Adrenal gland (tissue), 12 donors: ENCODE results near the gene SPPL2C. TPM values are rescaled to one million over a fixed set of nuclear protein-coding genes. Genes with fewer than 3 reads are reported as not detected.

ENCODE experiments used
- DNase-seq, 7 donors: peaks; one replicate each; pipeline ENCODE4 v3.0.0-alpha.2; 2019 to 2020
- H3K27ac ChIP-seq, 5 donors: fragments of 200-600 bp; sonication (generic) in 4 of 5; 1 replicate in 3 of 5; 2 replicates in 2 of 5; pipeline versions ENCODE4 v1.5.1 to v1.8.0; 2016 to 2020; ENCODE audit warnings: mild to moderate bottlenecking in 1 of 5
- H3K27me3 ChIP-seq: fragments of 200-600 bp; 2 replicates; pipeline ENCODE4 v1.8.0; 2021
- H3K36me3 ChIP-seq, 2 donors: fragments of 200-600 bp; replicated peaks in 1 of 2; 1 replicate in 1 of 2; 2 replicates in 1 of 2; pipeline versions ENCODE4 v1.5.1 to v1.8.0; 2018 to 2022
- H3K4me1 ChIP-seq, 2 donors: fragments of 200-600 bp; replicated peaks in 1 of 2; 1 replicate in 1 of 2; 2 replicates in 1 of 2; pipeline versions ENCODE4 v1.5.1 to v1.8.0; 2018 to 2021
- H3K4me3 ChIP-seq, 4 donors: fragments of 200-600 bp; sonication (generic) in 3 of 4; one replicate each; pipeline ENCODE4 v1.5.1; 2016 to 2018
- H3K9me3 ChIP-seq, 3 donors: fragments of 200-600 bp; sonication (generic) in 1 of 3; replicated peaks in 1 of 3; 1 replicate in 2 of 3; 2 replicates in 1 of 3; pipeline versions ENCODE4 v1.5.1 to v1.8.0; 2016 to 2021
- CTCF ChIP-seq, 6 experiments: fragments of 450-650 bp in 4 of 6; fragments of 200-600 bp in 2 of 6; sonication (generic) in 1 of 6; IDR thresholded peaks; 1 replicate in 5 of 6; 2 replicates in 1 of 6; pipeline versions ENCODE4 v1.5.1 to v1.8.0; 2016 to 2021; ENCODE audit warnings: antibody characterized with exemption in 6 of 6, mild to moderate bottlenecking in 2 of 6, moderate library complexity in 1 of 6
- POLR2A ChIP-seq, 2 donors: fragments of 450-650 bp; IDR thresholded peaks; one replicate each; pipeline ENCODE4 v1.6.1; 2017; ENCODE audit warnings: antibody characterized with exemption in 2 of 2, mild to moderate bottlenecking in 2 of 2, moderate library complexity in 1 of 2
- WGBS, 4 donors: extraction: QIAGEN DNeasy Blood & Tissue Kit in 2 of 4; methylation state at CpG; one replicate each; pipeline versions ENCODE4 v1.1.5 to v1.1.7; 2013 to 2017; 5-methylcytosine and 5-hydroxymethylcytosine counted together
- intact Hi-C, 2 donors: fragments of 100-400 bp; cut with DNase I; formaldehyde crosslinking; loops; one replicate each; pipeline versions ENCODE4 v1.14.1 to v1.15.0; 2022 to 2023
- polyA plus RNA-seq, 3 donors: library from polyadenylated mRNA; stranded (reverse); fragments of 200-250 nt in 2 of 3; fragments of 350-450 nt in 1 of 3; fragmentation: Illumina TruSeq in 1 of 3; extraction: RNeasy Lipid Tissue Mini Kit (QIAGEN cat#74804) in 1 of 3; gene quantifications; one replicate each; pipeline ENCODE4 v1.2.3, GENCODE V29; 2013 to 2014
- total RNA-seq, 9 donors: library from RNA; depleted of rRNA in 4 of 9; stranded (reverse); fragments of >200 nt in 4 of 9; fragments of 120-200 nt in 1 of 9; fragmentation: NEBNext Ultra II Directional in 1 of 9; extraction: Animal tissue kit (Norgen Biotek cat#: 25700) in 1 of 9; gene quantifications; one replicate each; pipeline versions ENCODE4 v1.1.0 to v1.2.4, GENCODE V29; 2013 to 2023
- donor health status: healthy with polysubstance abuse.
- donor health status: Bipolar disorder and iron deficiency.
- donor health status: DM: yes; HTN: yes; CAD: no.
- donor health status: DM: no; HTN: no; CAD: no.
- donor health status: DM: no; HTN: no; CAD: no.
- donor health status: DM: yes; HTN: yes; CAD: no.

Gene SPPL2C
- total and polyA plus RNA-seq, 12 donors: not detected

DNA sequence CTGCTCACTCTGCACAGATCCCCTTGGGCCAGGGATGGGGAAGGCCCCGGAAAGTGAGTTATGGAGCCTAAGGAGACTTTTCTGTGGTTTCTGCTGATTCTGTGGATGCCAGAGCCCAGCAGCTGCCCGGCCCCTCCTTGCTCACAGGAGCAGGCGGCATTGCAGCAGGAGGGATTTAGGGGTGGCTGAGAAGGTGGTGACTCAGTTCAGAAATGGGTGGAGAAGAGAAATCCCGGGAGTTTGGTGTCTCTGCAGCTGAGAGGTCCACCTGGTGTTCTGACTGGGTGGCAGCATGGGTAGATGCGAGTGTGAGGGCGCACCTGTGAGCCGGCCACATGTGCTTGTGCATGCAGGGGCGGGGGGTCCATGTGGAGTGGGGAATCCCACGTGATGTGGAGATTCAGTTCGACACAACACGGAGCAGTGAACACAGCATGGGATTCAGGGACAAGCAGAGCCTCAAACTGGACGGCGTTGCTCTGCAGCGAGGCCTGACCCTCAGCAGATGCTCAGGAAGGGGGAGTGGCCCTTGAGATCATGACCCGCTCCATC lies 16.0 kb upstream of the SPPL2C start:
- no peaks in the 10 kb centered on the region for H3K36me3 ChIP-seq
- 57 to 77% (median 73%) methylated on average over 4 to 15 of the region's 15 CpGs for WGBS, 4 donors
- H3K4me3 ChIP-seq: no peak overlapping the region
- no peaks in the 10 kb centered on the region for H3K4me1 ChIP-seq
- no peak for TF ChIP-seq POLR2A (IDR thresholded peaks at IDR 0.05)
- TF ChIP-seq CTCF (IDR thresholded peaks at IDR 0.05): no peak
- no peak for DNase-seq
- H3K27me3 ChIP-seq: no peaks in the 10 kb centered on the region
- intact Hi-C loops: no loop called here
- H3K9me3 ChIP-seq: no peaks in the 10 kb centered on the region
- no peak overlapping the region for H3K27ac ChIP-seq

- 60 to 83% (median 70%) methylated on average over 5 to 6 of the region's 6 CpGs for WGBS, 4 donors
- intact Hi-C loops: loop anchor here (5.0 to 10.0 kb wide), 3 partner anchors 192 to 609 kb away; partner anchors contain the start of gene FMNL1 (in 1 of the 2)
These were observed 10.8 kb upstream of the SPPL2C start for GRCh38 chr17:45833920-45834319.

DNA sequence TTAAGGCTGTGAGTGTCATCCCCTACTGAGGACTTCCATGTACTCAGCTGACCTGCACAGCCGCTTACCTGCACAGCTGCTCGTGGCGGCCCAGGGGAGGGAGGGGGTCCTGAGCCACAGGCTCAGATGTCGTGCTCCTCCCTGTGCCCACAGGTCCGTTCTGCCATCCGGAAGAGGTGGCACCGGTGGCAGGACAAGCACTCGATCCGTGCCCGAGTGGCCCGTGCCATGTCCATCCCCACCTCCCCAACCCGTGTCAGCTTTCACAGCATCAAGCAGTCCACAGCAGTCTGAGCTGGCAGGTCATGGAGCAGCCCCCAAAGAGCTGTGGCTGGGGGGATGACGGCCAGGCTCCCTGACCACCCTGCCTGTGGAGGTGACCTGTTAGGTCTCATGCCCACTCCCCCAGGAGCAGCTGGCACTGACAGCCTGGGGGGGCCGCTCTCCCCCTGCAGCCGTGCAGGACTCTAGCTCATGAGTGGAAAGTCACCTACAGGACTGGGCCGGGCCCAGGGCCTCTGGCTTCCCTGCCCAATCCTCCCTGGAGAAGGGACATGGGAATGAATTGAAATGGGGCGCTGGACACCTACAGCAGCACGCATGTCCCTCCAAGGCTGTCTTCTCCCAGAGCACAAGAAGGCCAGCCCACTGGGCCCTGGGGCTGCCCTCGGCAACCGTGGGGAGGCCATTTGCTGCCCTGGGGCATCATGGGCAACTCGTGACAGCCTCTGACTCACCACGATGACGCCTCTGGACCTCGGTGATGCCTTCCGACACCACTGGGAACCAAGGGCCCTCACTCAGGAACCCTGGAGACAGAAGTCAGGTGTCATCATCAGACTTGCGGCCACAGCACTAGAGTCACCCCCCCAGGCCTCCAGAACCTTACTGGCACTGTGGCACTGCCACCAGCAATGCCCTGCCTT lies 9.9 kb upstream of the SPPL2C start:
- Histone ChIP-seq H3K27ac (no peak overlapping the region), H3K9me3 (no peaks in the 10 kb centered on the region), H3K4me3 (no peak overlapping the region), H3K4me1 (no peaks in the 10 kb centered on the region), H3K36me3 (no peaks in the 10 kb centered on the region), H3K27me3 (no peaks in the 10 kb centered on the region)
- DNase-seq: no peak
- WGBS, 4 donors: 67 to 84% (median 80%) methylated on average over 6 to 26 of the region's 26 CpGs
- intact Hi-C loops: loop anchor here (5.0 to 10.0 kb wide), 3 partner anchors 192 to 610 kb away; partner anchors contain the start of gene FMNL1 (in 1 of the 2)
- TF ChIP-seq CTCF (IDR thresholded peaks at IDR 0.05) (no peak), POLR2A (IDR thresholded peaks at IDR 0.05) (no peak)

More at GRCh38 chr17:45833920-45834319, 10.8 kb upstream of the SPPL2C start:
- Histone ChIP-seq H3K4me3 (no peak overlapping the region), H3K9me3 (no peaks in the 10 kb centered on the region), H3K4me1 (no peaks in the 10 kb centered on the region), H3K27me3 (no peaks in the 10 kb centered on the region), H3K27ac (no peak overlapping the region), H3K36me3 (no peaks in the 10 kb centered on the region)
- no peak for DNase-seq
- TF ChIP-seq CTCF (IDR thresholded peaks at IDR 0.05) (no peak), POLR2A (IDR thresholded peaks at IDR 0.05) (no peak)

DNA sequence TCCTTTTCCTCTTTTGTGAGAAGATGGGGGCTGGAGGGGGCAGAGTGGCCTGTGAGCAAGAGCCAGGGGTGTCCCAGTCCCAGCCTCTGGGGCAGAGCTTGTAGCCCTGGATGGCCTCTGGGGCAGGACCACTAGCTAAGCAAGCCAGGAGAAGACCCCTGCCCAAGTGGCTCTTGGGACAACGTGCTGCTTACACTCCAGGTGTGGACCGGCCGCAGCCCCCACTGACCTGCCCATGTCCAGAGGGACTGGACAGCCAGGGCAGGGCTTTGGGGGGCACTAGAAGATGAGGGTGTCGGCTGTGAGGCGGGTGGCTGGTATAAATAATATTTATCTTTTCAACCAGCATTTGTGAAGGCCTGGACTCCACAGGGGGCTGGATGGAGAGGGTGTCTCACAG lies 9.2 kb upstream of the SPPL2C start:
- no peak overlapping the region for H3K4me3 ChIP-seq
- no peak for TF ChIP-seq CTCF (IDR thresholded peaks at IDR 0.05)
- no peak for TF ChIP-seq POLR2A (IDR thresholded peaks at IDR 0.05)
- H3K36me3 ChIP-seq: no peaks in the 10 kb centered on the region
- no peak for DNase-seq
- H3K27ac ChIP-seq: no peak overlapping the region
- H3K27me3 ChIP-seq: no peaks in the 10 kb centered on the region
- intact Hi-C loops: loop anchor here in 1 of 2 donors (10.0 kb wide), 2 partner anchors 441 to 611 kb away; partner anchors contain the start of gene FMNL1
- H3K4me1 ChIP-seq: no peaks in the 10 kb centered on the region
- WGBS, 4 donors: 76 to 87% (median 80%) methylated on average over 5 of the region's 5 CpGs
- H3K9me3 ChIP-seq: no peaks in the 10 kb centered on the region
